GM19025 (cell line): ENCODE results near the gene NFIC.
"Not testable (repeated sequence)": the region's sequence is repeated elsewhere in the genome, so short reads cannot be mapped to it uniquely, and the experiment has no call there.

ENCODE experiments used
- ATAC-seq: cut with Tn5 transposase; IDR thresholded peaks from one replicate; pipeline ENCODE4 v1.9.1; 2021; ENCODE audit warnings: mild to moderate bottlenecking, low read depth, moderate library complexity; ENCODE audit not compliant: unreplicated experiment

NFIC gene

GRCh38 chr19:3336680-3337523, 29.5 kb upstream of the NFIC start:
- ATAC-seq, result no peak

GRCh38 chr19:3338541-3339181, 27.7 kb upstream of the NFIC start:
- ATAC-seq, result no peak

GRCh38 chr19:3340340-3340739, 26.0 kb upstream of the NFIC start:
- ATAC-seq, result no peak

GRCh38 chr19:3342246-3342645, 24.1 kb upstream of the NFIC start:
- ATAC-seq, result no peak

- not testable (repeated sequence) for ATAC-seq
Observed at GRCh38 chr19:3342962-3343361, 23.4 kb upstream of the NFIC start.

- ATAC-seq, result no peak
Observed at GRCh38 chr19:3343619-3344502, 22.5 kb upstream of the NFIC start.

- no peak for ATAC-seq
Observed at GRCh38 chr19:3344608-3345598, 21.5 kb upstream of the NFIC start.

- ATAC-seq, result no peak
Observed at GRCh38 chr19:3345850-3346460, 20.4 kb upstream of the NFIC start.

- no peak for ATAC-seq
Observed at GRCh38 chr19:3346677-3347353, 19.6 kb upstream of the NFIC start.

GRCh38 chr19:3348042-3348441, 18.3 kb upstream of the NFIC start:
- ATAC-seq, result no peak

GRCh38 chr19:3348469-3348868, 17.9 kb upstream of the NFIC start:
- ATAC-seq, result not testable (repeated sequence)

- no peak for ATAC-seq
Observed at GRCh38 chr19:3350014-3350663, 16.2 kb upstream of the NFIC start.

GRCh38 chr19:3351702-3352447, 14.5 kb upstream of the NFIC start:
- no peak for ATAC-seq

- no peak for ATAC-seq
Observed at GRCh38 chr19:3353493-3353892, 12.9 kb upstream of the NFIC start.

- no peak for ATAC-seq
Observed at GRCh38 chr19:3356805-3357204, 9.6 kb upstream of the NFIC start.

GRCh38 chr19:3357271-3357991, 9.0 kb upstream of the NFIC start:
- ATAC-seq, result no peak
